NB4 (cell line): ENCODE data around the gene ZNF688.
"Not testable (repeated sequence)": the region's sequence is repeated elsewhere in the genome, so short reads cannot be mapped to it uniquely, and the experiment has no call there.

Experiments used
- CTCF ChIP-seq: IDR thresholded peaks from one replicate; pipeline ENCODE4 v1.5.1; 2012; ENCODE audit warnings: low read depth, low read length
- MAX ChIP-seq: IDR thresholded peaks from 2 replicates; pipeline ENCODE4 v1.6.1; 2011; ENCODE audit warnings: low read depth, low read length
- MYC ChIP-seq: IDR thresholded peaks from 2 replicates; pipeline ENCODE4 v1.6.1; 2011; ENCODE audit warnings: low read depth, low read length
- POLR2A ChIP-seq: IDR thresholded peaks from 2 replicates; pipeline ENCODE4 v1.6.1; 2011; ENCODE audit warnings: mild to moderate bottlenecking; ENCODE audit not compliant: insufficient read length; ENCODE audit errors: extremely low read depth

GRCh38 chr16:30540916-30541464, 30.5 kb downstream of the ZNF688 start:
- TF ChIP-seq CTCF, POLR2A, MYC, MAX: not testable (repeated sequence)
